Activated CD4-positive, alpha-beta T cell treated with anti-CD3 and anti-CD28 coated beads, Interleukin-2, amount 50 U/mL, for 1 hour (primary cell): ENCODE results near the gene PCAT7.
"Not testable (repeated sequence)": the region's sequence is repeated elsewhere in the genome, so short reads cannot be mapped to it uniquely, and the experiment has no call there.

Experiments used
- DNase-seq: peaks from one replicate; pipeline ENCODE4 v3.0.0-alpha.2; 2020

The PCAT7 gene

GRCh38 chr9:94564279-94564678 lies 9.4 kb downstream of the PCAT7 start:
- DNase-seq: not testable (repeated sequence)

GRCh38 chr9:94566550-94566949 lies 11.7 kb downstream of the PCAT7 start:
- no peak for DNase-seq

GRCh38 chr9:94567271-94567670 lies 12.4 kb downstream of the PCAT7 start:
- DNase-seq: no peak

GRCh38 chr9:94568250-94568889 lies 13.5 kb downstream of the PCAT7 start:
- no peak for DNase-seq

- no peak for DNase-seq
These were observed 14.3 kb downstream of the PCAT7 start for GRCh38 chr9:94568972-94569712.

GRCh38 chr9:94576131-94576530 lies 21.2 kb downstream of the PCAT7 start:
- no peak for DNase-seq

- DNase-seq: no peak
These were observed 22.2 kb downstream of the PCAT7 start for GRCh38 chr9:94577036-94577435.

- DNase-seq: no peak
These were observed 22.7 kb downstream of the PCAT7 start for GRCh38 chr9:94577571-94577970.

GRCh38 chr9:94581728-94582127 lies 26.8 kb downstream of the PCAT7 start:
- DNase-seq: no peak

- no peak for DNase-seq
These were observed 29.7 kb downstream of the PCAT7 start for GRCh38 chr9:94584555-94584954.

GRCh38 chr9:94586316-94586715 lies 31.4 kb downstream of the PCAT7 start:
- no peak for DNase-seq

- DNase-seq: no peak
These were observed 31.9 kb downstream of the PCAT7 start for GRCh38 chr9:94586814-94587213.

- no peak for DNase-seq
These were observed 33.8 kb downstream of the PCAT7 start for GRCh38 chr9:94588681-94589080.

GRCh38 chr9:94591046-94591545 lies 36.2 kb downstream of the PCAT7 start:
- DNase-seq: not testable (repeated sequence)

GRCh38 chr9:94591876-94592275 lies 37.0 kb downstream of the PCAT7 start:
- DNase-seq: no peak

- DNase-seq: not testable (repeated sequence)
These were observed 37.8 kb downstream of the PCAT7 start for GRCh38 chr9:94592683-94593082.

- DNase-seq: no peak
These were observed 38.8 kb downstream of the PCAT7 start, which contains the start of gene FBP2 for GRCh38 chr9:94593459-94594345. TSS of gene FBP2 (minus strand) at chr9:94593824. CDS start at chr9:94593726, 98 bp downstream.

GRCh38 chr9:94599102-94599501 lies 44.2 kb downstream of the PCAT7 start:
- no peak for DNase-seq

GRCh38 chr9:94600258-94600657 lies 45.4 kb downstream of the PCAT7 start:
- DNase-seq: no peak

- no peak for DNase-seq
These were observed 45.8 kb downstream of the PCAT7 start for GRCh38 chr9:94600715-94601114.

GRCh38 chr9:94602666-94603065 lies 47.8 kb downstream of the PCAT7 start:
- DNase-seq: no peak

GRCh38 chr9:94603259-94604160 lies 48.6 kb downstream of the PCAT7 start:
- peak; percentile 70 for DNase-seq
